OCI-LY1 (cell line): ENCODE data around the gene CETP.

Source experiments
- H2AFZ ChIP-seq: fragments of 200-600 bp; sonication (generic), shearing (Covaris generic); 2 replicates; pipeline ENCODE4 v1.6.0; 2014; ENCODE audit warnings: antibody characterized with exemption, mild to moderate bottlenecking, low read length
- H3F3A ChIP-seq: fragments of 200-600 bp; sonication (generic), shearing (Covaris generic); 2 replicates; pipeline ENCODE4 v1.6.0; 2014; ENCODE audit warnings: mild to moderate bottlenecking, antibody characterized with exemption, low read length, moderate library complexity; ENCODE audit not compliant: insufficient read depth
- H3K27ac ChIP-seq: fragments of 200-600 bp; sonication (generic); 2 replicates; pipeline ENCODE4 v1.5.1; 2014; ENCODE audit warnings: low read length, mixed run types, mild to moderate bottlenecking, low read depth; ENCODE audit not compliant: poor library complexity, severe bottlenecking
- H3K27me3 ChIP-seq: fragments of 200-600 bp; sonication (generic); 2 replicates; pipeline ENCODE4 v1.6.0; 2014; ENCODE audit warnings: antibody characterized with exemption, mild to moderate bottlenecking, low read length, moderate library complexity; ENCODE audit not compliant: insufficient read depth
- H3K36me3 ChIP-seq: fragments of 200-600 bp; sonication (generic); 2 replicates; pipeline ENCODE4 v1.6.1; 2014; ENCODE audit warnings: mild to moderate bottlenecking, antibody characterized with exemption, low read length, moderate library complexity, mixed read lengths; ENCODE audit not compliant: insufficient read depth
- H3K4me1 ChIP-seq: fragments of 200-600 bp; sonication (generic); 2 replicates; pipeline ENCODE4 v1.5.1; 2014; ENCODE audit warnings: mild to moderate bottlenecking, low read length, moderate library complexity; ENCODE audit not compliant: insufficient read depth, severe bottlenecking
- H3K4me2 ChIP-seq: fragments of 200-600 bp; sonication (generic), shearing (Covaris generic); 2 replicates; pipeline ENCODE4 v1.6.1; 2014; ENCODE audit warnings: low read length
- H3K4me3 ChIP-seq: fragments of 200-600 bp; sonication (generic); 2 replicates; pipeline ENCODE4 v1.5.1; 2014; ENCODE audit warnings: low read length, low read depth, mild to moderate bottlenecking, mixed read lengths; ENCODE audit not compliant: poor library complexity, severe bottlenecking
- H3K79me2 ChIP-seq: fragments of 200-600 bp; shearing (Covaris generic); 2 replicates; pipeline ENCODE4 v1.6.1; 2016; ENCODE audit warnings: mixed run types, low read length, mixed read lengths; ENCODE audit not compliant: insufficient read depth
- H3K9ac ChIP-seq: fragments of 200-600 bp; sonication (generic), shearing (Covaris generic); 2 replicates; pipeline ENCODE4 v1.6.1; 2014; ENCODE audit warnings: mild to moderate bottlenecking, low read length, mixed read lengths
- H3K9me2 ChIP-seq: fragments of 200-600 bp; sonication (generic), shearing (Covaris generic); 2 replicates; pipeline ENCODE4 v1.6.1; 2014; ENCODE audit warnings: low read depth, mild to moderate bottlenecking, low read length, mixed read lengths
- H3K9me3 ChIP-seq: fragments of 200-600 bp; shearing (Covaris generic); 2 replicates; pipeline ENCODE4 v1.6.1; 2014; ENCODE audit warnings: low read length, mixed read lengths
- H4K20me1 ChIP-seq: fragments of 200-600 bp; sonication (generic), shearing (Covaris generic); 2 replicates; pipeline ENCODE4 v1.6.0; 2016; ENCODE audit warnings: mild to moderate bottlenecking, low read length; ENCODE audit not compliant: insufficient read depth
- EZH2 ChIP-seq: fragments of 200-600 bp; sonication (generic), shearing (Covaris generic); IDR thresholded peaks from 2 replicates; pipeline ENCODE4 v1.8.0; 2017; ENCODE audit warnings: borderline replicate concordance, mixed run types, mild to moderate bottlenecking, antibody characterized with exemption, low read length, moderate library complexity, mixed read lengths
- TF ChIP-seq, protein P1 (sequence below): fragments of 200-600 bp; sonication (generic), shearing (Covaris generic); IDR thresholded peaks from 2 replicates; pipeline ENCODE4 v1.5.1; 2017; ENCODE audit warnings: mild to moderate bottlenecking, antibody characterized with exemption, low read length, moderate library complexity, mixed read lengths

Gene CETP

DNA sequence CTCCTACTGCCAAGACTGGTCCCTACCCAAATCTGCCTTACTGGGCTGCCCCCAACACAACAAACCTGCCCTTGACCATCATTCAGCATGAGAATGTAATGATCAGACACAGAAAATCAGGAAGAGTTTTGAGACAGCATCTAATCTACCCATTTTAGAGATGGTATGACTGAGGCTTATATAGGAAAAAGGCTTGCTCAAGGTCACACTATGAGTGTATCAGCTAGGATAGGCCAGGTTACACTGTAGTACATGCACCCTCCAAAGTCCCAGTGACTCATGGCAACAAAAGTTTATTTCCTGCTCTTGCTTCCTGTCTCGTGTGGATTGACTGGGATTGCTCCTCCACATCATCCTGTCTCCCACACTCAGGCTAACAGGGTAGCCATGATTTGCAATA is 55.5 kb downstream of the CETP start:
- no peaks in the 10 kb centered on the region for H3K4me1 ChIP-seq
- no peak overlapping the region for H3K4me2 ChIP-seq
- no peaks in the 10 kb centered on the region for H3K79me2 ChIP-seq
- H3K9ac ChIP-seq: no peak overlapping the region
- no peaks in the 10 kb centered on the region for H4K20me1 ChIP-seq
- 0 out of 2 replicates have a peak, but pooled peaks cover 3% of the 10 kb centered on the region for H3K9me3 ChIP-seq
- H3K36me3 ChIP-seq: no peaks in the 10 kb centered on the region
- H3K27ac ChIP-seq: no peak overlapping the region
- TF ChIP-seq, protein P1, sequence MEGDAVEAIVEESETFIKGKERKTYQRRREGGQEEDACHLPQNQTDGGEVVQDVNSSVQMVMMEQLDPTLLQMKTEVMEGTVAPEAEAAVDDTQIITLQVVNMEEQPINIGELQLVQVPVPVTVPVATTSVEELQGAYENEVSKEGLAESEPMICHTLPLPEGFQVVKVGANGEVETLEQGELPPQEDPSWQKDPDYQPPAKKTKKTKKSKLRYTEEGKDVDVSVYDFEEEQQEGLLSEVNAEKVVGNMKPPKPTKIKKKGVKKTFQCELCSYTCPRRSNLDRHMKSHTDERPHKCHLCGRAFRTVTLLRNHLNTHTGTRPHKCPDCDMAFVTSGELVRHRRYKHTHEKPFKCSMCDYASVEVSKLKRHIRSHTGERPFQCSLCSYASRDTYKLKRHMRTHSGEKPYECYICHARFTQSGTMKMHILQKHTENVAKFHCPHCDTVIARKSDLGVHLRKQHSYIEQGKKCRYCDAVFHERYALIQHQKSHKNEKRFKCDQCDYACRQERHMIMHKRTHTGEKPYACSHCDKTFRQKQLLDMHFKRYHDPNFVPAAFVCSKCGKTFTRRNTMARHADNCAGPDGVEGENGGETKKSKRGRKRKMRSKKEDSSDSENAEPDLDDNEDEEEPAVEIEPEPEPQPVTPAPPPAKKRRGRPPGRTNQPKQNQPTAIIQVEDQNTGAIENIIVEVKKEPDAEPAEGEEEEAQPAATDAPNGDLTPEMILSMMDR: no peak
- no peak for TF ChIP-seq EZH2
- peaks cover 6% of the 10 kb centered on the region; the same call in 1 of the 2 replicates for H3K27me3 ChIP-seq
- no peaks in the 10 kb centered on the region for H3K9me2 ChIP-seq
- H3K4me3 ChIP-seq: no peak overlapping the region
- H3F3A ChIP-seq: no peaks in the 10 kb centered on the region
- H2AFZ ChIP-seq: no peak overlapping the region

DNA sequence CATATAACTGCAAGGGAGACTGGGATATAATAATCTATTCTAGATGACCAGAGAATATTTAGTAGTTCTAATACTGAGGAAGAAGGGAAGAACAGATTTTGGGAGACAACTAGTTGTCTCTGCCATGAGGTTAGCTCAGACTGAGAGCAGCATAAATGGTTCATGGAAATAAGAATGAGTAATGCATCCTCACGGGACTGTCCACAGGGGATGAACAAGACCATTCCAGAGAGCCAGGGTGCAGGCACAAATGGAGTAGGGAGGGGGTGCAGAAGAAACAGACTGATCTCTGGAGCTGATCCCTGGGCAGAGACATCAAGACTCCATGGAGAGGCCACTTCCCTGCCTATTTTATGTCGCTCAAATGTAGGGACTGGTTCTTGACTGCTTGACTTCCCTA is 58.0 kb downstream of the CETP start:
- TF ChIP-seq, protein P1: no peak
- TF ChIP-seq EZH2: no peak
- H3K79me2 ChIP-seq: no peaks in the 10 kb centered on the region
- no peaks in the 10 kb centered on the region for H3K4me1 ChIP-seq
- no peaks in the 10 kb centered on the region for H3F3A ChIP-seq
- H3K36me3 ChIP-seq: no peaks in the 10 kb centered on the region
- no peak overlapping the region for H3K9ac ChIP-seq
- no peak overlapping the region for H3K27ac ChIP-seq
- H3K27me3 ChIP-seq: peaks cover 6% of the 10 kb centered on the region; the same call in 1 of the 2 replicates
- H3K9me3 ChIP-seq: no peaks in the 10 kb centered on the region
- no peak overlapping the region for H2AFZ ChIP-seq
- H3K4me2 ChIP-seq: no peak overlapping the region
- H4K20me1 ChIP-seq: no peaks in the 10 kb centered on the region
- no peaks in the 10 kb centered on the region for H3K9me2 ChIP-seq
- no peak overlapping the region for H3K4me3 ChIP-seq

DNA sequence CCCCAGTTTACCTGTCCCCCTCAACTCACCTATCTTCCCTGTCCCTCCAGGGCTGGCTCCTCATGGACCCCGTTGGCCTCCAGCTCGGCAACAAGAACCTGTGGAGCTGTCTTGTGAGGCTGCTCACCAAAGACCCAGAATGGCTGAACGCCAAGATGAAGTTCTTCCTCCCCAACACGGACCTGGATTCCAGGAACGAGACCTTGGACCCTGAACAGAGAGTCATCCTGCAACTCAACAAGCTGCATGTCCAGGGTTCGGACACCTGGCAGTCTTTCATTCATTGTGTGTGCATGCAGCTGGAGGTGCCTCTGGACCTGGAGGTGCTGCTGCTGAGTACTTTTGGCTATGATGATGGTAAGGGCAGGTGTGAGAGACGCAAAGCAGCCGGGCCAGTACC is 58.9 kb downstream of the CETP start:
- Histone ChIP-seq H3K27me3 (peaks cover 6% of the 10 kb centered on the region; the same call in 1 of the 2 replicates), H3K36me3 (no peaks in the 10 kb centered on the region), H3F3A (no peaks in the 10 kb centered on the region), H3K4me3 (no peak overlapping the region), H3K9me3 (no peaks in the 10 kb centered on the region), H3K27ac (no peak overlapping the region), H4K20me1 (no peaks in the 10 kb centered on the region), H3K9me2 (no peaks in the 10 kb centered on the region), H3K9ac (no peak overlapping the region), H3K4me2 (no peak overlapping the region), H3K79me2 (no peaks in the 10 kb centered on the region), H3K4me1 (no peaks in the 10 kb centered on the region), H2AFZ (no peak overlapping the region)
- no peak for TF ChIP-seq EZH2
- TF ChIP-seq, protein P1: no peak
